Upper lobe of right lung (tissue), 1 donor: ENCODE data around the gene C16orf74. TPM values are rescaled to one million over a fixed set of nuclear protein-coding genes. Genes with fewer than 3 reads are reported as not detected.

Experiments used
- ATAC-seq: fragments of 200-7000 bp; cut with Tn5 transposase; one replicate; pipeline ENCODE4 v1.9.1; 2020; ENCODE audit warnings: mild to moderate bottlenecking, moderate library complexity
- DNase-seq: peaks from one replicate; pipeline ENCODE4 v3.0.0-alpha.2; 2020
- H3K27ac ChIP-seq: fragments of 200-600 bp; one replicate; pipeline ENCODE4 v1.8.0; 2022
- H3K27me3 ChIP-seq: fragments of 200-600 bp; one replicate; pipeline ENCODE4 v1.8.0; 2022; ENCODE audit warnings: mild to moderate bottlenecking
- H3K36me3 ChIP-seq: fragments of 200-600 bp; one replicate; pipeline ENCODE4 v1.8.0; 2022
- H3K4me1 ChIP-seq: fragments of 200-600 bp; one replicate; pipeline ENCODE4 v1.8.0; 2022
- H3K4me3 ChIP-seq: fragments of 200-600 bp; one replicate; pipeline ENCODE4 v1.8.0; 2022; ENCODE audit warnings: mild to moderate bottlenecking
- H3K9me3 ChIP-seq: fragments of 200-600 bp; one replicate; pipeline ENCODE4 v1.8.0; 2022
- intact Hi-C: fragments of 100-400 bp; cut with DNase I; formaldehyde crosslinking; loops from one replicate; pipeline ENCODE4 v1.11.0; 2022
- total RNA-seq: library from RNA; stranded (reverse); fragmentation: NEBNext Ultra II Directional; extraction: Animal tissue kit (Norgen Biotek cat#: 25700); gene quantifications from one replicate; pipeline ENCODE4 v1.2.1, GENCODE V29; 2021
- TF ChIP-seq, protein P1 (sequence below): fragments of 200-600 bp; IDR thresholded peaks from one replicate; pipeline ENCODE4 v1.8.0; 2022; ENCODE audit warnings: antibody characterized with exemption
- donor health status: DM: no; HTN: yes; CAD: no; lungs with severe emphysema.

The C16orf74 gene
- total RNA-seq, 1 donor from 2014 or later: 2.7 TPM

DNA sequence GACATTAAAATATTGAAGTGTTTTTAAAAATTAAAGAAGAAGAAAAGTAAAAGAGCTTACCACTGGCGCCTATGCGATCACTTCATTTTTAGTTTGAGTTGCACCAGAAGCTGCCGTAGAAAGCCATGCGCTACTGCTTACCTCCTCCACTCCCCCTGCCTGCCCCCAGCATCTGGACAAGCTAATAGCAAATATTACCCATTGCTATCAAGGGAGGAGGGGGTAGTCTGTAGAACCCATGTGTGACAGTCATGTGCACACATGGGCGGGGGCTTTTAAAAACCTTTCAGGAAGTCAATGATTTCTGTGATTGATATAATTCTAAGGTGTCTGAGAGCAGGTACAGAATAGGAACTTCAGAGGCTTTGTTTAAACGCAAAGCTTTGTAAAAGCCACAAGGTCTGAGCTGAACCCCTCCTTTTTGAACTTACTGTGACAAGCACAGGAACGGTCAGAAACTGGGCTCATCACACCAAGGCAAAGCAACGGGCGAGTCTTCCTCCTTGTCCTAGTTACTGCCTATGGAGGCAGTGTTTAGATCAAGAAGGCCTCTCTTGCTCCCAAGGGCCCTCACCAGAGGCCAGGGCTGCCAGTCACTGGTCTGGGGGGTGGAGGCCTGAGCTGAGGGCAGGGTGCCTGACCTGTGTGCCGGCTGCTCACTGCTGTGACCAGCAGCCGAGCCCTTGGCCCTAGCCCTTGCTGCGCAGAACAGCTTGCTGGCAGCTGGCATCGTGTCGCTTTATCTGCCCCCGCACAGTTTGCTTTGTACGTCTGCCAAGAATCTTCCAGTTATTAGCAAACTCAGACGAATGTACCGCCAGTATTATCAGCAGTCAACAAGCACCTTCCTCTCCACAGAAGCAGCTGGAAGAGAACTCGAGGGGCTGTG is 77.1 kb downstream of the C16orf74 start:
- Histone ChIP-seq H3K36me3 (peaks cover 69% of the 10 kb centered on the region), H3K27me3 (no peaks in the 10 kb centered on the region), H3K4me3 (no peak overlapping the region), H3K9me3 (no peaks in the 10 kb centered on the region), H3K4me1 (peaks cover 15% of the 10 kb centered on the region), H3K27ac (peak overlapping the region; percentile 51)
- peak; percentile 93 for ATAC-seq
- TF ChIP-seq, protein P1, sequence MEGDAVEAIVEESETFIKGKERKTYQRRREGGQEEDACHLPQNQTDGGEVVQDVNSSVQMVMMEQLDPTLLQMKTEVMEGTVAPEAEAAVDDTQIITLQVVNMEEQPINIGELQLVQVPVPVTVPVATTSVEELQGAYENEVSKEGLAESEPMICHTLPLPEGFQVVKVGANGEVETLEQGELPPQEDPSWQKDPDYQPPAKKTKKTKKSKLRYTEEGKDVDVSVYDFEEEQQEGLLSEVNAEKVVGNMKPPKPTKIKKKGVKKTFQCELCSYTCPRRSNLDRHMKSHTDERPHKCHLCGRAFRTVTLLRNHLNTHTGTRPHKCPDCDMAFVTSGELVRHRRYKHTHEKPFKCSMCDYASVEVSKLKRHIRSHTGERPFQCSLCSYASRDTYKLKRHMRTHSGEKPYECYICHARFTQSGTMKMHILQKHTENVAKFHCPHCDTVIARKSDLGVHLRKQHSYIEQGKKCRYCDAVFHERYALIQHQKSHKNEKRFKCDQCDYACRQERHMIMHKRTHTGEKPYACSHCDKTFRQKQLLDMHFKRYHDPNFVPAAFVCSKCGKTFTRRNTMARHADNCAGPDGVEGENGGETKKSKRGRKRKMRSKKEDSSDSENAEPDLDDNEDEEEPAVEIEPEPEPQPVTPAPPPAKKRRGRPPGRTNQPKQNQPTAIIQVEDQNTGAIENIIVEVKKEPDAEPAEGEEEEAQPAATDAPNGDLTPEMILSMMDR: no peak
- DNase-seq: peak; percentile 86
- intact Hi-C loops: no loop called here

- DNase-seq (no peak), ATAC-seq (no peak)
- intact Hi-C loops: no loop called here
- no peaks in the 10 kb centered on the region for H3K9me3 ChIP-seq
- no peak overlapping the region for H3K4me3 ChIP-seq
- TF ChIP-seq, protein P1: no peak
- peaks cover 15% of the 10 kb centered on the region for H3K4me1 ChIP-seq
- peaks cover 97% of the 10 kb centered on the region for H3K36me3 ChIP-seq
- H3K27me3 ChIP-seq: no peaks in the 10 kb centered on the region
- no peak overlapping the region for H3K27ac ChIP-seq
These were observed 80.1 kb downstream of the C16orf74 start for GRCh38 chr16:85670840-85671239.

DNA sequence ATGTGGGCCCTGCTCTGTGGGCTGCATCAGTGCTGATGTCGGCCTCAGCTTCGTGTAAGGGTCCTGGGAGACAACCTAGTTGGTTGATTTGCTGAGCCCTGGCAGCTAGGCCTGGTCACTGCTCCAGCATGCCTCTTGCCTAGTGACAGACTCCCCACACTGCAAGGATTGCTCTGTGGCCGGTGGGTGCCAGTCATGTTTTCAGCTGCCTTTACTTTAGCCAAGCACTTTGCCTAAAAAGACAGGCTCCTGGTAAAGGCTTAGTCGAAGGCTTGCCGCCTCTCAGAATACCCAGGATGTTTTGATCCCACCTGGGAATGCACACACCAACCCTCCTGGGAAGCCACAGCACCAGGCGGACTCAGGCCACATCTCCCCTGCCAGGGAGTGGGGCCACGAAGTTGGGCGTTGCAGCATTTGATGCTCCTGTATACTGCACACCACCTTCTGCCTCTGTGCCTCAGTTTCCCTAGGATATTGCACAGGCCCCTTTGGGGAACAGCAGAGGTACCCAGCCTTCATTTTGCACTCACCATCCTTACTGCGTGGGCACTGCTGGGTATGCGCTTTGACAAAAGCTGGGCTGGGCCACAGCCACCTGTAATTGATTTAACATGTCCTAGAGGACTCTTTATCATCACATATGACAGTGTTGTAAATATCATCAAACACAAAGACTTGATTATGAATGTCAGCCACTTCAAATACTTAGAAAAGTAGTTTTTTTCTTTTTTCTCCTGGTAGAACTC is 82.0 kb downstream of the C16orf74 start:
- no peaks in the 10 kb centered on the region for H3K9me3 ChIP-seq
- no peak for ATAC-seq
- H3K4me3 ChIP-seq: no peak overlapping the region
- peaks cover 97% of the 10 kb centered on the region for H3K36me3 ChIP-seq
- intact Hi-C loops: no loop called here
- TF ChIP-seq, protein P1: no peak
- H3K27me3 ChIP-seq: no peaks in the 10 kb centered on the region
- peaks cover 6% of the 10 kb centered on the region for H3K4me1 ChIP-seq
- no peak overlapping the region for H3K27ac ChIP-seq
- DNase-seq: peak; percentile 42

- Histone ChIP-seq H3K27ac (no peak overlapping the region), H3K9me3 (no peaks in the 10 kb centered on the region), H3K4me3 (no peak overlapping the region), H3K4me1 (no peaks in the 10 kb centered on the region), H3K36me3 (peaks cover 98% of the 10 kb centered on the region), H3K27me3 (no peaks in the 10 kb centered on the region)
- no peak for DNase-seq
- no peak for ATAC-seq
- TF ChIP-seq, protein P1: no peak
- intact Hi-C loops: no loop called here
These were observed 83.0 kb downstream of the C16orf74 start for GRCh38 chr16:85667841-85668413.

- H3K4me1 ChIP-seq: no peaks in the 10 kb centered on the region
- H3K9me3 ChIP-seq: no peaks in the 10 kb centered on the region
- H3K27me3 ChIP-seq: no peaks in the 10 kb centered on the region
- TF ChIP-seq, protein P1: no peak
- peaks cover 98% of the 10 kb centered on the region for H3K36me3 ChIP-seq
- no peak overlapping the region for H3K4me3 ChIP-seq
- DNase-seq (no peak), ATAC-seq (no peak)
- H3K27ac ChIP-seq: no peak overlapping the region
- intact Hi-C loops: no loop called here
These were observed 83.6 kb downstream of the C16orf74 start for GRCh38 chr16:85667261-85667660.
